HG03060 (cell line): ENCODE measurements around the gene SLC25A24.
"Not testable (repeated sequence)": the region's sequence is repeated elsewhere in the genome, so short reads cannot be mapped to it uniquely, and the experiment has no call there.

Experiments
- ATAC-seq: cut with Tn5 transposase; IDR thresholded peaks from one replicate; pipeline ENCODE4 v1.9.1; 2021; ENCODE audit warnings: low read depth, moderate number of reproducible peaks; ENCODE audit not compliant: unreplicated experiment

Gene SLC25A24

GRCh38 chr1:108199781-108200686, at the start of gene SLC25A24:
Gene SLC25A24, minus strand, starts transcription at chr1:108200343. Its CDS starts 205 bp downstream, at chr1:108200138.
- ATAC-seq = peak; percentile 52

GRCh38 chr1:108243976-108244375, 43.8 kb upstream of the SLC25A24 start, which contains the start of gene NBPF4:
Gene NBPF4, minus strand, starts transcription at chr1:108244076. Its CDS starts 315 bp downstream, at chr1:108243761.
- not testable (repeated sequence) for ATAC-seq

- not testable (repeated sequence) for ATAC-seq
Measured at GRCh38 chr1:108239426-108239825, 39.3 kb upstream of the SLC25A24 start.

GRCh38 chr1:108235308-108235707, 35.2 kb upstream of the SLC25A24 start:
- ATAC-seq = not testable (repeated sequence)

- ATAC-seq = not testable (repeated sequence)
Measured at GRCh38 chr1:108232183-108232582, 32.0 kb upstream of the SLC25A24 start.

GRCh38 chr1:108229976-108230375, 29.8 kb upstream of the SLC25A24 start:
- not testable (repeated sequence) for ATAC-seq

- not testable (repeated sequence) for ATAC-seq
Measured at GRCh38 chr1:108227772-108228171, 27.6 kb upstream of the SLC25A24 start.

- ATAC-seq = not testable (repeated sequence)
Measured at GRCh38 chr1:108226855-108227254, 26.7 kb upstream of the SLC25A24 start.

GRCh38 chr1:108223226-108223625, 23.1 kb upstream of the SLC25A24 start:
- ATAC-seq = not testable (repeated sequence)

- ATAC-seq = not testable (repeated sequence)
Measured at GRCh38 chr1:108217515-108218174, 17.5 kb upstream of the SLC25A24 start.

GRCh38 chr1:108217007-108217406, 16.9 kb upstream of the SLC25A24 start:
- not testable (repeated sequence) for ATAC-seq

GRCh38 chr1:108216028-108216890, 16.1 kb upstream of the SLC25A24 start:
- ATAC-seq = not testable (repeated sequence)

GRCh38 chr1:108214641-108215465, 14.7 kb upstream of the SLC25A24 start:
- peak; percentile 74 for ATAC-seq

- ATAC-seq = no peak
Measured at GRCh38 chr1:108211014-108211413, 10.9 kb upstream of the SLC25A24 start.

- ATAC-seq = no peak
Measured at GRCh38 chr1:108209456-108210108, 9.4 kb upstream of the SLC25A24 start.

GRCh38 chr1:108208724-108209446, 8.7 kb upstream of the SLC25A24 start:
- no peak for ATAC-seq

- not testable (repeated sequence) for ATAC-seq
Measured at GRCh38 chr1:108203582-108203981, 3.4 kb upstream of the SLC25A24 start.

- no peak for ATAC-seq
Measured at GRCh38 chr1:108201687-108202086, 1.5 kb upstream of the SLC25A24 start.
